Pulmonary artery endothelial cell (primary cell): ENCODE results near the gene BARX2. TPM values are rescaled to one million over a fixed set of nuclear protein-coding genes. Genes with fewer than 3 reads are reported as not detected.

Experiments
- DNase-seq: peaks from one replicate; pipeline ENCODE4 v3.0.0-alpha.2; 2011; ENCODE audit warnings: low read depth, low spot score
- total RNA-seq: library from RNA; depleted of rRNA; stranded (reverse); fragments of >200 nt; gene quantifications from 2 replicates; pipeline ENCODE4 v1.2.3, GENCODE V29; 2014

Gene BARX2
- total RNA-seq, 1 donor from 2014 or later, result not detected

GRCh38 chr11:129396454-129396853 is 20.8 kb downstream of the BARX2 start:
- DNase-seq, result no peak

GRCh38 chr11:129402206-129403171 is 26.8 kb downstream of the BARX2 start:
- no peak for DNase-seq

- DNase-seq, result no peak
Observed at GRCh38 chr11:129404731-129405130, 29.1 kb downstream of the BARX2 start.

GRCh38 chr11:129408865-129409444 is 33.3 kb downstream of the BARX2 start:
- DNase-seq, result no peak

- no peak for DNase-seq
Observed at GRCh38 chr11:129410395-129410960, 34.8 kb downstream of the BARX2 start.

- DNase-seq, result no peak
Observed at GRCh38 chr11:129412494-129412893, 36.8 kb downstream of the BARX2 start.

- no peak for DNase-seq
Observed at GRCh38 chr11:129414144-129414872, 38.7 kb downstream of the BARX2 start.

- DNase-seq, result no peak
Observed at GRCh38 chr11:129416080-129416820, 40.6 kb downstream of the BARX2 start.

- no peak for DNase-seq
Observed at GRCh38 chr11:129417458-129417857, 41.8 kb downstream of the BARX2 start.

GRCh38 chr11:129418039-129418438 is 42.4 kb downstream of the BARX2 start:
- no peak for DNase-seq

- DNase-seq, result no peak
Observed at GRCh38 chr11:129419386-129419785, 43.7 kb downstream of the BARX2 start.

GRCh38 chr11:129423426-129423825 is 47.8 kb downstream of the BARX2 start:
- no peak for DNase-seq

- no peak for DNase-seq
Observed at GRCh38 chr11:129425214-129425613, 49.6 kb downstream of the BARX2 start.

GRCh38 chr11:129426038-129426437 is 50.4 kb downstream of the BARX2 start:
- DNase-seq, result no peak

- DNase-seq, result no peak
Observed at GRCh38 chr11:129426776-129427175, 51.1 kb downstream of the BARX2 start.

GRCh38 chr11:129427376-129427775 is 51.7 kb downstream of the BARX2 start:
- DNase-seq, result no peak

- no peak for DNase-seq
Observed at GRCh38 chr11:129427816-129428406, 52.3 kb downstream of the BARX2 start.

GRCh38 chr11:129428557-129428956 is 52.9 kb downstream of the BARX2 start:
- DNase-seq, result no peak

GRCh38 chr11:129434641-129435498 is 59.2 kb downstream of the BARX2 start:
- DNase-seq, result no peak
